GM19035 (cell line): Measurements from ENCODE around the gene SF3B5.
"Not testable (repeated sequence)": the region's sequence is repeated elsewhere in the genome, so short reads cannot be mapped to it uniquely, and the experiment has no call there.

Source experiments
- ATAC-seq: cut with Tn5 transposase; IDR thresholded peaks from one replicate; pipeline ENCODE4 v1.9.1; 2021; ENCODE audit not compliant: unreplicated experiment

The SF3B5 gene

GRCh38 chr6:144095134-144096002 is at the start of gene SF3B5:
Gene SF3B5, minus strand, starts transcription at chr6:144095573. Its CDS starts 76 bp downstream, at chr6:144095497.
- peak; percentile 94 for ATAC-seq

GRCh38 chr6:144144996-144145395 is 49.6 kb upstream of the SF3B5 start:
- no peak for ATAC-seq

- ATAC-seq, result no peak
Measured at GRCh38 chr6:144143878-144144277, 48.5 kb upstream of the SF3B5 start.

DNA sequence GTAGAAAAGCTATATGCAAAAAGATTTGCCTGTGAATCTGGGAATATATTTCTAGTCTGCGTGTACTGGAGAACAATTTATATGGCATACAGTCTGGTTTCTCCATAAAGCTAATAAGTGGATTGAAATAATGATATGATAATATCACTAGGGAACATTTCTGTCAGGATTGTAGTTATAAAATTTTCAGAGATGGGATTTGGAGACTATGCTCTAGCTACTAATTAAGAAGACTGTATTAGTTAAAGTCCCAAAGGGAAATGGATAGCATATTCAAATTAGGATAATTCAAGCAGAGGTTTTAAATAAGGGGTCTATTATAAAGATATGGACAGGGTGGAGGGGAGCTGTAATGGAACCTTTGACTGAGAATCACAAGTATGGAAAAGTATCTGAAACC is 47.7 kb upstream of the SF3B5 start:
- ATAC-seq, result no peak

DNA sequence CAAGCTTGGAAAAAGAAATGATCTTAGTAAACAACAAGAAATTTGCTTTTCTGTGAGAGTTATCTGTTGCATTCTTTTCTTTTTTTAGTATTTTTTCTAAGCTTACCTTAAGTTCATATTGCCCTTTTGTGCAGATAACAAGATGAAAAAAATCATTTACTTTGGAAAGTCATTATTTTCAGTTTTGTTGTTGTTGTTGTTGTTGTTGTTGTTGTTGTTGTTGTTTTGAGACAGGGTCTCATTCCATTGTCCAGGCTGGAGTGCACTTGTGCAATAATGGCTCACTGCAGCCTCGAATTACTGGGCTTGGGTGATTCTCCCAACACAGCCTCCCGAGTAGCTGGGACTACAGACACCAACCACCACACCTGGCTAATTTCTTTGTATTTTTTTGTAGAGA is 46.1 kb upstream of the SF3B5 start:
- ATAC-seq, result no peak

- peak; percentile 83 for ATAC-seq
Measured at GRCh38 chr6:144140867-144141266, 45.5 kb upstream of the SF3B5 start.

DNA sequence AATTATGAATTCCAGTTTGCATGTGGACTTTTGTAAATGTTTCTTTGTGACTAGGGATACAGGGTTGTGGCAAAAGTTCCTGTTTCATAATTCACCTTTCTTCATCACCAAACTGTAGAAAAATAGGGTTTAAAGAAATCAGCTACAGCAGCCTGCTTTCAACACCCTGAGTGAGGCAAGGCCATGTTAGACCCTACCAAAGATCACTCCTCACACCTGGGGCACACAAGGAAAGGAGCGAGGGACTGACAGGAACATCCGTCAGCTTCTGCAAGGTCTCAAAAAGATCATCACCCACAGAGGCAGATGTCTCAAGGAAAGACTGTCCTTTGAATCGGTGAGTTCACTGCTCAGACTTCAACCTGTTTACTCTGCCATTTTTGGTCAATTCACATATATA is 44.4 kb upstream of the SF3B5 start:
- ATAC-seq, result no peak

DNA sequence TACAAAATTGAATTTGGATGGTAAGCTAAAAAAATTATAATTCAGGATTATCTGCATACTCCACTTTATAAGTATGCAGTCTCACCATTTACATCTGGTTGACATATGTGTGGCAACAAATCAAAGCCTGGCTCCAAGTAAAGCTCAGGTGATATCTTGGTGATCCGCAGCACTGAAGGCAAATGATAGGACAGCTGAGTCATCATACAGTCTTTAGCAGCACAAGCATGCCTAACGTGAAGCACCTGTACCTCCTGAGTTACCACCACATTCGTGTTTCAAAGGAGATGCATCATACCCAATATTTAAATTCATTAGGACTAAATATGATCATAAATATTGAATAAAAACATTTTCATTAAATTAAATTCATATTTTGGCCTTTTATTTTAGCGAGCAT is 43.2 kb upstream of the SF3B5 start:
- ATAC-seq, result no peak

DNA sequence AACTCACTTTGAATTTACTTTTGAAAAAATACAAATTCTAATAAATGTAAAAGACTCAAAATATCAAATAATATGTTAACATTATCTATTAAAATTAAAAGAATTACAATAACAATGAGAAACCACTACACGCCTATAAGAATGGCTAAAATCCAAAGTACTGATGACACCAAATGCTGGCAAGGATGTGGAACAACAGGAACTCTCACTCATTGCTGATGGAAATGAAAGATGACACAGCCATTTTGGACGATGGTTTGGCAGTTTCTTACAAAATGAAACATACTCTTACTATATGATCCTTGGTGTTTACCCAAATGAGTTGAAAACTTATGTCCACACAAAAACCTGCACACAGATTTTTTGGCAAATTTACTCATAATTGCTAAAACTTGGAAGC is 39.4 kb upstream of the SF3B5 start:
- no peak for ATAC-seq

DNA sequence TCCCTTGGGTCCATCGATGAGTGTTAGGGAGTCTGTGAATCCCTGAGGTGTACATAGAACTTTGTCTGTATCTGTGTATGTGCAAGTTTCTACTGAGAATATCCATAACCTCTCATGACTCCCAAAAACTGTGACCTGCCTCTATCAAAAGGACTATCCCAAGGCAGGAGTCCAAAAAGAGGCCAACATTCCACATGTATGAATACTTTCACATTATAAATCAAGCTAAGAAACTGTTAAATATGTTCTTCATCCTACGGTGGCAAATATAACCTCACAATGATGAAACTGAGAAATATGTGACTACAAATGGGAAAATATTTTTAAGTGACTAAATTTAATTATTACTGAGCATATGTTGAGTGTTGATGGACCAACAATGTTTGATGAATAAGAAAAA is 38.8 kb upstream of the SF3B5 start:
- no peak for ATAC-seq

GRCh38 chr6:144133225-144133821 is 38.0 kb upstream of the SF3B5 start:
- ATAC-seq, result no peak

GRCh38 chr6:144132167-144132690 is 36.9 kb upstream of the SF3B5 start:
- ATAC-seq, result not testable (repeated sequence)

GRCh38 chr6:144131248-144131709 is 35.9 kb upstream of the SF3B5 start:
- ATAC-seq, result no peak

- ATAC-seq, result no peak
Measured at GRCh38 chr6:144129469-144129868, 34.1 kb upstream of the SF3B5 start.

DNA sequence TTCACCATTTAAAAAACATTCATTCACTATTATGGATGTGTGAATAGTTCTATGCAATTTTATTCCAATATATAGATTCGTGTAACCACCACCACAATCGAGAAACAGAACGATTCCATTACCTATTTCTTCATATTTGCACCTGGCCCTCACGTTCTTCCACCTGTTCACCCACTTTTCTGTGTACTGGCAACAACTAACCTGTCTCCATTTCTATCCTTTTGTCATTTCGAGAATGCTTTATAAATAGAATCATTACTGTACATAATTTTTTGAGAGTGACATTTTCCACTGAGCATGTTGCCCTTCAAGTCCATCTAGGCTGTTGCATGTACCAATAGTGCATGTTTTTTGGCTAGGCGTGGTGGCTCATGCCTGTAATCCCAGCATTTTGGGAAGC is 31.7 kb upstream of the SF3B5 start:
- peak; percentile 49 for ATAC-seq

GRCh38 chr6:144123836-144124235 is 28.5 kb upstream of the SF3B5 start:
- ATAC-seq, result no peak

GRCh38 chr6:144123421-144123820 is 28.0 kb upstream of the SF3B5 start:
- no peak for ATAC-seq

GRCh38 chr6:144122861-144123260 is 27.5 kb upstream of the SF3B5 start:
- no peak for ATAC-seq

GRCh38 chr6:144119376-144119775 is 24.0 kb upstream of the SF3B5 start:
- no peak for ATAC-seq

DNA sequence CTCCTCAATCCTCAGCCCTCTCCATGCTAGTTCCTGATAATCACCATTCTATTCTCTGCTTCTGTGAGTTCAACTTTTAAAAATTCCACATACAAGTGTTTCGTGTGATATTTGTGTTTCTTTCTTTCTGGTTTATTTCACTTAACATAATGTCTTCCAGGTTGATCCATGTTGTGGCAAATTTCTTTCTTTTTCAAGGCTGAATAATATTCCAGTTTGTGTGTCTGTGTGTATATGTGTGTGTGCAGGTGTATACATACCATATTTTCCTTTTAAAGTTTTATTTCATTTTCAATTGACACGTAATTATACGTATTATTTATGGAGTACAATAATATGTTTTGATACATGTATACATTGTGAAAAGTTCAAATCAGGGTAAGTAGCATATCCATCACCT is 19.8 kb upstream of the SF3B5 start:
- no peak for ATAC-seq

DNA sequence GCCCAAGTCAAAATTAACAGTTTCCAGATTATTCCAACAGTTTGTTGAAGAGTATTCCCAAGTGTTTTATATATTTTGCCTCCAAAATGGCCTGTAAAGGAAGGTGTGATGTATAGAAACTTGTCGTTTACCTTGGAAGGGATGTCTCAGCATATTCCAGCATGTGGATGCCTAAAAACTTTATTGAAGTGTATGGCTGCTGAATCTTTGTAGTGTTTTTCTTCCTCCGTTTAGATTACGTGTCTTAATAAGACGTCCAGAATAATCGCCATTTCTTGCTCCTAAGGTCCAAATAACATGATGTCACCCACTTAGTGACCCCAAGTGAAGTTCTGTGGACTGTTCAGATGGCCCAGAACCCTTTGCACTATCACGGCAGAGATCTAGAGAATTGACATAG is 18.0 kb upstream of the SF3B5 start:
- no peak for ATAC-seq

DNA sequence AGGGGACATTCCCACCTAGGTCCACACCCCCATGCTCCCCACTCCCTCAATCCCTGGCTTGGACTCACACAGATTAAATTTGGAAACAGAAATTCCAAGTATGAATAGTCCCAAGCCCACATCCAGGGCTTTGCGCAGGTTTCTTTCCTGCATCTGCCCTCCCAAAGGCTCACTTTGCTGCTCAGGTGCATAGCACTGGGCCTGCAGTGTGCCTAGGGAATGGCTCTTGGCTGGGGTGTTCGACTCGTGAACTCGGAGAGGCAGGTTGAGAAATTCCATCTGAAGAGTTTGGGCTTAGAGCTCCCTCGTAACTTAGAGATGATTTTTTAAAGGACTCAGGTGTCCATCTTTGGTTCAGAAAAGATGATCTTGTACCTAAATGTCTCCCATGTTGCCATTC is 14.8 kb upstream of the SF3B5 start:
- no peak for ATAC-seq
